GM19035 (cell line): ENCODE data around the gene PPFIBP1.
"Not testable (repeated sequence)": the region's sequence is repeated elsewhere in the genome, so short reads cannot be mapped to it uniquely, and the experiment has no call there.

Experiments
- ATAC-seq: cut with Tn5 transposase; IDR thresholded peaks from one replicate; pipeline ENCODE4 v1.9.1; 2021; ENCODE audit not compliant: unreplicated experiment

Gene PPFIBP1

DNA sequence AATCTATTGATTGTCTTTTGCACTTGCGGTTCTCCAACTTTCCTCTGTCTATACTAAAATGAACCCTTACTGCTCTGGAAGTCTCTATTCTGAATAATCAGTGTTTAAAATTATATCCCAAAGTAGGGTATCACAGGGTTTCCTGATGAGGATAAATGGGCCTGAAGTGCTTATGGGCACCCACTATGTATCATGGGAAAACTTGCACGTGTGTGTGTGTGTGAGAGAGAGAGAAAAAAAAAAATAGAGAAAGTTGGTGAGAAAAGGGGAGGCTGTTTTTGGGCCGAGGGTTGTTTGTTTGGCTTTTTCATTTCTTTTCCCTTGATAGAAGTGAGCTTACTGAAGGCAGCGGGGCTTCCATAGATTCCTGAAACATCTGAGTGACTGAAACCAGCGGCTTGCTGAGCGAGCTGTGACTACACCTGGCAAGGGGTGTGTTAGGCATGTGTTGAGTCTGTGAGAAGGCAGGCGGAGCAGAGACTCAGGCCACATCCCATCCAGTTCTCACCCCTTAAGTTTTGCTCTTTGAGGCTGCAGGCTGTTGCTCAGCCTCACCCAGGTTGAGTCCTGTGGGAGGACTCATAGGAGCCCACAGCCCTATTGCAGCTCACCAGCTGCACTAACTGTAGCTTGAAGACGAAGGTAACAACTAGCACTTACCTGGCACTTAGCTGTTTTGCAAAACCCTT lies 17.2 kb downstream of the PPFIBP1 start:
- no peak for ATAC-seq

GRCh38 chr12:27542628-27543027 lies 18.6 kb downstream of the PPFIBP1 start:
- ATAC-seq = no peak

DNA sequence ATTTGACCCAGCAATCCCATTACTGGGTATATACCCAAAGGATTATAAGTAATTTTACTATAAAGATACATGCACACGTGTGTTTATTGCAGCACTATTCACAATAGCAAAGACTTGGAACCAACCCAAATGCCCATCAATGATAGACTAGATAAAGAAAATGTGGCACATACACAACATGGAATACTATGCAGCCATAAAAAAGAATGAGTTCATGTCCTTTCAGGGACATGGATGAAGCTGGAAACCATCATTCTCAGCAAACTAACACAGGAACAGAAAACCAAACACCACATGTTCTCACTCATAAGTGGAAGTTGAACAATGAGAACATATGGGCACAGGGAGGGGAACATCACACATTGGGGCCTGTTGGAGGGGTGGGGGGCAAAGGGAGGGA lies 20.9 kb downstream of the PPFIBP1 start:
- not testable (repeated sequence) for ATAC-seq

DNA sequence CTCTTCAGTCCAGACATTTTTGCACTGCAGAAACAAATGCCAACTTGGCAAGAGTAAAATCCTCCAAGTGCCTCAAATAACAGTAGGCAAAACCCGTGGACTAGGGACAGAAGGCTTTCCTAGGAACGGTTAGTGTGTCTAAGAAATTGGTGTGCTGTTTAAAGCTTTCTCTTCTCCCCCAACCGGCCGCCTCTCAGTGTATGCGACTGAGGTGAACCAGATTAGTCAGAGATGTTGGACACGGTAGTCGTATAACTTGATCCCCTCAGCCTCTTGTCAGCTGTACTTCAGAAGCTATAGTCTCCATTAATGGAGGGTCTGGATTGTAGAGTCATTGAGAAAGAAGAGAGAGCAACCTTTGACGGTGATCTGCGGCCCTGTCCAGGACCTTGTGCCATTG lies 21.7 kb downstream of the PPFIBP1 start:
- no peak for ATAC-seq

DNA sequence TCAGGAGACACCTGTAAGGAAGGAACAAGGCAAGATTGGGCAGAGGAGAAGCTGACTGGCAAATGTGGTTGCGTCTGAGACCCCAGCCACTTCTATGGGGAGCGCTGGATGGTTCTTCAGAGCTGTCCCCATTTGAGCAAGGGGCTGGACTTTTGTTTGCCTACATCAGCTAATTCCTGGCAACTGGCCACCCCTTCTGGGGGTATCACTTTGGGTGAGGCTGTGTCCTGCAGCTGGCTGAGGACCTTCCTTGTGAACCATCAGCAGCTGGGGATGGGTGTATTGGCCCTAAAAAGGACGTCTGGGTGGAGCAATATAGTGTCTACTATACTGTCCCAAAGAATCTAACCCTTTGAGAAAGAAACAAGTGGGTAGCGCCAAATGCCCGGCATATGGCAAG lies 23.6 kb downstream of the PPFIBP1 start:
- no peak for ATAC-seq

DNA sequence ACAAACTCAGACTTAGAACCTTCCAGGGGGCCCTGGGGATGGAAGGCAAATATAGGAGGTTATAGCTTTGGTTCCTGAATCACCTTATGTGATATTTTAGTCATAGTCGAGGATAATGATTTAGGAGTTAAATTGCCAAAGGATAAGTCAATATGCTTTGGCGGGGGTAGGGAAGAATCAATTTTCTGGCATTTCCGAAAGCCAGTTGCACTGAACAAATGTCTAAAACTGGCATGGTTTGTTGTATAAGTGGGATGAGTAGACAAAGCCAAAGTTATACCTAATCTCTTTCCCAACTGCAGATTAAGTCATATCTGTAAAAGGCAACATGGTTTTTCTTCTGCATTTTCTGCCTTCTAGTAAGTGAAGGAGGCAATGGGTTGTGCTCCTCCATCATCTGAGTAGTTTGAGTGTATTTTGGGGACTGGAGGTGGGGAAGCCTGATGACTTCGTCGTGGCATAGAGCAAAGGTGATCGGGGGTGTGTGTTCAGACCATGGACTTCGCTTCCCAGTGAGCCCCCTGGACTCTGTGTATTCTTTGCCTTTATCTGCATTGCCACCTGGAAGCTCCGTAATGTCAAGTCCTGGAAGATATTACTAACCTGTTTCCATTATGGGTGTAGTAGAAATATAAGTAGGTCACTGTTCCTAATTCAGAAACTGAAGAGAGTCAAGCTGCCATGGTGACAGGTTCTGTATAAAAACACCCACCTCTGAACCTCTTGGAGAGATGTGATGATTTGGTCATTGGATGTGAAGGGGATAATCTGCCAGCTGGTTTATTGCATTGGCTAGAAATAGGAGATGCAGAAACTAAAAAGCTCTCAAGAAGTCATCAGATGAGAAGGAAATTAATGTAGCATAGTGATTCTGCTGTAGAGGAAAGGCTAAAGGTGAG lies 24.5 kb downstream of the PPFIBP1 start:
- ATAC-seq = no peak

DNA sequence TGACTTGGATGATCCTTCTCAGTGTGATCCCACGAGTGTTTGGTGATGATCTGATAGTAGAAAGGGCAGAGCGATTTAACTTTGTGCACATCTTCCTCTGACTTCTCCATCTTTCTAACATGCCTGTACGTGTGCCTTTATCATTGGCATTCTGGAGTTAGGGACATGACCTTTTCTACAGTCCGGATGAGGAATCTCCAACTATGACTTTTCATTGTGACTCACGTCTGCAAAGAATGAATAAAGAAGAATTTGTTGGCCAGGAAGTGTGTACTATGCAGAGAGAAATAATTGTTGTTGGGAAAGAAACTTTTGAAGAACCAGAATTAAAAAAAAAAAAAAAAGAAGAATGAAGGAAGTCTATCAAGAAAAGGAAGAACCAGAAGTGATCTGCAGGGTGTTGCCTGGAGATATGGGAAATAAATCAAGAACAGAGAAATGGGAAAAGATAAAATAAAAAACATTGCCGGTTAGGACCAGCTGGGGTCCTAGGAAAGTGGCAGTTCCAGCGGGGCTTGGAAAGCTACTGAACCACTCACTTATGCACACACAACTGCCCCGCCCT lies 25.3 kb downstream of the PPFIBP1 start:
- ATAC-seq = no peak

- ATAC-seq = no peak
These were observed 26.0 kb downstream of the PPFIBP1 start for GRCh38 chr12:27549801-27550652.

DNA sequence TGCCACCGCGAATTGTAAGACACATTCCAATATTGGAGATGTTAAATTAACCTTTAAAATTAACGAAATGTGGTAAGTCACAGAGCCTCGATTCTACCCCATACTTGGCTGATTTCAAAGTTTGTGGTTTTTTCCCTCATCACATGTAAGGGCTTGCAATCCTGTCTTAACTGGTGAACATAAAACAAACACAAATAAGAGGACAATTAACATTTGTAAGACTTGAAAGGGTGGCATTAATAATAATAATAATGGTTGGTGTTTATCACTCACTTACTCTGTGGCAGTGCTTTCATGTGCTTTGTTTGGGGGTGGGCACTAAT lies 26.6 kb downstream of the PPFIBP1 start:
- ATAC-seq = no peak

- no peak for ATAC-seq
These were observed 27.3 kb downstream of the PPFIBP1 start for GRCh38 chr12:27551172-27551840.

GRCh38 chr12:27552235-27552634 lies 28.2 kb downstream of the PPFIBP1 start:
- no peak for ATAC-seq

- no peak for ATAC-seq
These were observed 29.0 kb downstream of the PPFIBP1 start for GRCh38 chr12:27552886-27553560.

DNA sequence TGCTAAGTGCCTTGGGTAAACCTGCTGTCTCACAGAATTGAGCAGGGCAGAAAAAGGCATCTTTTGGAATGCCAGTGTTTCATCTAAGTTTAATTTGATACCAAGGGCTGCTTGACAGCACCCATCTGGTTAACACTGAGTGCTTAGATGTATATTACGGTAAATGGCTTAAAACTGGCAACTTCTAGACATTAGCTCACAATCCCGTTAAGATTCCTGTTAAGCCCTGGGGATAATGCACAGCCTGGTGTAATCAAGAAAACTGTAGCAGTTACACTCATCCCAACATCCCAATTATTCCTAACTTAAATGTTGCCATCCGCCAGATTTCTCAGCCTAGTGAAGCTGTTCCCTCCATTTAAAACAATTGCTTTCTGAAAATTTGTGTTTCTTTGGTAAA lies 29.9 kb downstream of the PPFIBP1 start:
- ATAC-seq = no peak

GRCh38 chr12:27554421-27555186 lies 30.6 kb downstream of the PPFIBP1 start:
- no peak for ATAC-seq

GRCh38 chr12:27555361-27555760 lies 31.4 kb downstream of the PPFIBP1 start:
- no peak for ATAC-seq

DNA sequence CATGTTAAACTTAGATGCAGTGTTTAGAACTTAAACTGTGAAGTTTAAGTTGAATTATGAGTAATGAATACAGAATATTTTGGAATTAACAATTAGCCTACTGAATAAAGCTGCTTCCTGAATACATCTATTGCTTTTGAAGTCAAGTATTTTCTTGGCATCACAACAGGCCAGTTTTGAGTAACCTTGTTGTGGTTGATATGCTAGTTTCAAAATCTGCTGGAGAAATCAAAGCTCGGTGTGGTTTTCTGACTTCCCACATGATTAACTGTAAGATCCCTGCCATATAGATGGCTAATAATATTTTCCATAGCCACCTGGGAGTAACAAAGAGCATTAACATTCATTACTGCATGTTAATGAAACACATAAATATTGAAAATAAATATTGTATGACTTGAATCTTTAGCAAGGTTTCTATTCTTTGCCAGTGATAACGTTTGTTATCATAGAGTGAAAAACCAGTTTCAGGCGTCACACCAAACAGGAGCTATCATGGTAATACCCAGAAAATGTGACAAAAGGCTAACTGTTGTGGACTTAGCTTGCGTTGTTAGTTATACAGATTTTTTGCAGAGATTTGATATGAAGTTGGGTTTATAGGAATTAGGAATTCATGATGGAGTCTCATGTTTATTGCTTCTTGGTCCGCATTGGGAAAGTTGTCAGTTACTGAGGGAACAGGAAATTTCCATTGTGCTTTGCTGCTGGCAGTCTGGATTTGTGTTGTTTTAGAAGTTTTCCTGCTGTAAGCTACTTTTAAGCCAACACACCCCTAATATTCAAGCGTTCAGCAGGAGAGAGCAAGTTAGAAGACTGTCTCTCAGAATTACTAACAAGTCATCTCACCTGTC lies 32.1 kb downstream of the PPFIBP1 start:
- ATAC-seq = no peak

- no peak for ATAC-seq
These were observed 36.1 kb downstream of the PPFIBP1 start for GRCh38 chr12:27560126-27560525.

DNA sequence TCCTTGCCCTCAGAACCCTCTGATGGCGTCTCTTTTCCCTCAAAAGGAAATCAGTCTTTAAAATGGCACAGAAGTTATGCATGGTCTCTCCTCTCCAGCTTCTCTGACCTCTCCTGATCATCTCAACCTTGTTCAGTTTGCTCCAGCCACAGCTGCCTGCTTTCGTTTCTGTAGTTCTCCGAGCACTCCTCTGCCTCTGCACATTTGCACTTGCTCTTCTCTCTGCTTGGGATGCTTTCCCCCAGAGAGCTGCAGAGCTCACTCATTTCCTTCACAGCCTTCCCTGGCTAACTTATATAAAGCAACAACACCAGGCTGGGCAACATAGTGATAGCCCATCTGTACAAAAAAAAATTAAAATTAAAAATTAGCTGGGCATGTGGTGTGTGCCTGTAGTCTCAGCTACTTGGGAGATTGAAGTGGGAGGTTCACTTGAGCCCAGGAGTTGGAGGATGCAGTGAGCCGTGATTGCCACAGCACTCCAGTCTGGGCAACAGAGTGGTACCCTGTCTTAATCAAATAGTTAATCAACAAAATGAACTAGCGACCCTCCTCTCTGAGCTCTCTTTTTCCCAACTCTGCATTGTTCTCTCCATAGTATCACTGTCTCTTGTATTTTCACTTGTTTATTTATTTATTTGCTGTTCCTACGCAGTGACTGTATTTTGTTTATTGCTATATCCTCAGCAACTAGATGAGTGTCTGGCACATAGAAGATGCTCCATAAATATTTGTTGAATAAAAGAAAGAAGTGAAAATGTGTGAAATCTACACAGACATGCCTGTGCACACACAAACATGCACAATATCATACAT lies 37.7 kb downstream of the PPFIBP1 start:
- no peak for ATAC-seq
